22Rv1 (cell line): ENCODE results near the gene TTC7B.

Source experiments
- H3K27ac ChIP-seq: fragments of 450-650 bp; 2 replicates; pipeline ENCODE4 v1.5.1; 2017
- ZFX ChIP-seq: fragments of 450-650 bp; IDR thresholded peaks from 2 replicates; pipeline ENCODE4 v1.6.1; 2017; ENCODE audit warnings: antibody characterized with exemption, borderline replicate concordance
- TF ChIP-seq, protein P1 (sequence below): fragments of 450-650 bp; IDR thresholded peaks from 2 replicates; pipeline ENCODE4 v1.5.1; 2017; ENCODE audit warnings: mild to moderate bottlenecking

The TTC7B gene

DNA sequence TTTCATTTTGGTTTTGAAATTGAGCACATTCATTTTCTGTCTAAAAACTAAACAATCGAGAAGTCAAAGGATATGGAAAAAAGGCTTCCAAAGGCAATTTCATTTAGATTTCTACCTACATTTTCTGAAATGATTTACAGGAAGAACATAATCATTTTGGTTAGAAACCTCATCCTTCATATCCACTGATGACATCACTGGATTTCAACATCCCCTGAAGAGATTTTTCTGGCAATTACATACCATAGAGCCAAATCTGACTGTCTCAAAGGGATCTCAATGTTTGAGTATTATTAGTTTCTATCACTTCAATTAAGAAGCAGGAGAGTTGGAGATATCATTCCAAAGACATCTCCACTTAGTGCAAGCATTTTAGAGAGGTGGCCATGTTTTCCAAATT, 137.8 kb downstream of the TTC7B start:
- no peak for TF ChIP-seq ZFX
- TF ChIP-seq, protein P1, sequence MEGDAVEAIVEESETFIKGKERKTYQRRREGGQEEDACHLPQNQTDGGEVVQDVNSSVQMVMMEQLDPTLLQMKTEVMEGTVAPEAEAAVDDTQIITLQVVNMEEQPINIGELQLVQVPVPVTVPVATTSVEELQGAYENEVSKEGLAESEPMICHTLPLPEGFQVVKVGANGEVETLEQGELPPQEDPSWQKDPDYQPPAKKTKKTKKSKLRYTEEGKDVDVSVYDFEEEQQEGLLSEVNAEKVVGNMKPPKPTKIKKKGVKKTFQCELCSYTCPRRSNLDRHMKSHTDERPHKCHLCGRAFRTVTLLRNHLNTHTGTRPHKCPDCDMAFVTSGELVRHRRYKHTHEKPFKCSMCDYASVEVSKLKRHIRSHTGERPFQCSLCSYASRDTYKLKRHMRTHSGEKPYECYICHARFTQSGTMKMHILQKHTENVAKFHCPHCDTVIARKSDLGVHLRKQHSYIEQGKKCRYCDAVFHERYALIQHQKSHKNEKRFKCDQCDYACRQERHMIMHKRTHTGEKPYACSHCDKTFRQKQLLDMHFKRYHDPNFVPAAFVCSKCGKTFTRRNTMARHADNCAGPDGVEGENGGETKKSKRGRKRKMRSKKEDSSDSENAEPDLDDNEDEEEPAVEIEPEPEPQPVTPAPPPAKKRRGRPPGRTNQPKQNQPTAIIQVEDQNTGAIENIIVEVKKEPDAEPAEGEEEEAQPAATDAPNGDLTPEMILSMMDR, result no peak
- H3K27ac ChIP-seq, result no peak overlapping the region

DNA sequence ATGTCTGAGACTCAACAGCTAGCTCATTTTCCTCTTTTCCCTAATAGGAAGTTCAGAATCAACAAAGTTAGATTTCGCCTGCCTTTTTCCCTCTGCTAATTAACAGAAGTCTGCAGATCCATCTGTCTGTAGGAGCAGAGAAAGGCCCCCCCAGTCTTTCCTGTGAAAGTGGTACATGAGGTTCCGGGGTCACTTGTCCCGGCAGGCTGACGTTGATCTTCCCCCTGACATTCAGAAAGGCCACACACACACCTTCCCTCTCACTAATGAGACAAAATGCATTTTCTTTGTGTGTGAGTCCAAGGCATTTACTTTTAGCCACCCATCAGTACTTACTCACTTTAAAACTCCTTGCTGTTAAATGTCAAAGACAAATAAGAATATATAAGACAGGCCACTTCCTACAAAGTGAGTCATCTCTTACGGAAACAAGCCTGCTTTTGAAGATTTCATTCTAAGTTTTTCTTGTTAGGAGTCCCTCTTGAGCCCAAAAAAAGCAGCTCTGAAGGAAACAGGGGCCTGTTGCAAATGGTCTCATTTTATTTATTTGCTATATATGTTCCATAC, 138.7 kb downstream of the TTC7B start:
- TF ChIP-seq ZFX, result no peak
- TF ChIP-seq, protein P1, result no peak
- H3K27ac ChIP-seq, result no peak overlapping the region

DNA sequence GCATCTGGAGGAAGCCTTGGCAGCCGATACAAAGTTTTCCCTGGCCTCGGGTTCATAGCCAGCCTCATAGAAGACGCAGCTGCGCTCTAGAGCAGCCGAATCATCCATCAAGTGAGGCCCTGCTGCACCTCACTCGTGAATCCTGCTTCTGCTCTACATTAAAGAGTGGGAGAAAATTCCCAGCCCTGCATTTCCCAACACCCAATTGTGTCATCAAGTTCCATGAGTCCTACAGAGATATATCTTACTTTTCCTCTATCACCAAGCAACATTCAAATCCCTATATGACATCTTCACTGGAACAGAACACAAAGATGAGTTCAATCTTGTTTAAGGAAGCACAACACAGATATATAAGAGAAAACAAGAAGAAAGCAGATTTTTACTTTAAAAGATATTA, 139.3 kb downstream of the TTC7B start:
- TF ChIP-seq, protein P1, result no peak
- no peak for TF ChIP-seq ZFX
- H3K27ac ChIP-seq, result no peak overlapping the region

DNA sequence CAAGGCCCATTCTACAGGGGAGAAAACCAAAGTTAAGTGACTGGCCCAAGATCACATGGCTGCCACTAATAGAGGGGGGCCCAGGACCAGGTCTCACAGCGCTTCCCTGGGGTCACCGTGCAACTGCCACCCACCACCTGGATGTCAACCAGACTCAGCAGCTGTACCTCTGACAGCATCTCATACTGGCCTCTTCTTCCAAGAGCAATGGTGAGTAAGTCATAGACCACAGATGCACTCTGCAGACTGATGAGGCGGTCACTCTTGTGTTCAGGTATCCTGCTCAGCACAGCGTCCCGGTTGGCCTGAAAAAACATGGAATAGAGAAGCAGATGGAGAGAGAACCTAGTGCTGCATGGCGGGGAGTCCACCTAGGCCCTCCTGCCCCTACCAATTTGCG, 139.9 kb downstream of the TTC7B start:
- TF ChIP-seq ZFX, result no peak
- TF ChIP-seq, protein P1, result no peak
- H3K27ac ChIP-seq, result no peak overlapping the region

DNA sequence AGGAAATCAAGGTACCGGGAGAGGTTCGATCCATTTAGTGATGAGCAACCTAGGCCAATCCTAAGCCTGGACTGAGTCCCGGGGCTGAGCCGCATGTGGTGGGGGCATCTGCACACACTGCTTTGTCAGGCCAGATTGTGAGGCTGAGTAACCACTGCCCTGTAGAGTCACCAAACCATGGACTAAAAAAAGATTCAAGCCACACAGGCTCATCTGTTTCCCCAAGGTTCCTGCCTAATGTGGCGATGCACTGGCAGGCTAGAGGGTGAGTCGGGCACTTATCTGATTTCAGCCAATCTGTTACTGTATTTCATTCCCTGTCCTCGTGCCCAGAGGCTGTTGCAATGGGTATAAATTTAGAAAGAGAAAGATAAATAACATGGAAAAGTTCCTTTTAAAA, 140.8 kb downstream of the TTC7B start:
- no peak for TF ChIP-seq ZFX
- TF ChIP-seq, protein P1, result no peak
- H3K27ac ChIP-seq, result no peak overlapping the region

DNA sequence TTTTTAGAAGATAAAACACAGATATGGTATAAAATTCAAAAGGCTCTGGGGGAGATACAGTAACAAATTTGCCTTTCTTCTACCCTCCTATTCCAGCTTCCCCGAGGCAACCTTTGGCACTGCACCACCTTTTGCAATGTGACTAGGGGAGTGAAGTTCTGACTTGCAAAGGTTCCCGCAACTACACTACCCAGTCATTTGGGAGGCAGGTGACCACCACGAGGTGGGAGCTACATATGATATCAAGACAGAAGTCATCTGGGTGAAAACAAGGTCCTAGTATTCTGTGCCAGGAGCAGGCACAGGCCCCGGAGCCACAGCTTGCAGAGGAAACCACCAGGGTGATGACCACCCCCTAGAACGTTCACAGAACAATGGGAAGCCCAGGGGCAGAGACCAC, 141.5 kb downstream of the TTC7B start:
- no peak overlapping the region for H3K27ac ChIP-seq
- no peak for TF ChIP-seq ZFX
- TF ChIP-seq, protein P1, result no peak

DNA sequence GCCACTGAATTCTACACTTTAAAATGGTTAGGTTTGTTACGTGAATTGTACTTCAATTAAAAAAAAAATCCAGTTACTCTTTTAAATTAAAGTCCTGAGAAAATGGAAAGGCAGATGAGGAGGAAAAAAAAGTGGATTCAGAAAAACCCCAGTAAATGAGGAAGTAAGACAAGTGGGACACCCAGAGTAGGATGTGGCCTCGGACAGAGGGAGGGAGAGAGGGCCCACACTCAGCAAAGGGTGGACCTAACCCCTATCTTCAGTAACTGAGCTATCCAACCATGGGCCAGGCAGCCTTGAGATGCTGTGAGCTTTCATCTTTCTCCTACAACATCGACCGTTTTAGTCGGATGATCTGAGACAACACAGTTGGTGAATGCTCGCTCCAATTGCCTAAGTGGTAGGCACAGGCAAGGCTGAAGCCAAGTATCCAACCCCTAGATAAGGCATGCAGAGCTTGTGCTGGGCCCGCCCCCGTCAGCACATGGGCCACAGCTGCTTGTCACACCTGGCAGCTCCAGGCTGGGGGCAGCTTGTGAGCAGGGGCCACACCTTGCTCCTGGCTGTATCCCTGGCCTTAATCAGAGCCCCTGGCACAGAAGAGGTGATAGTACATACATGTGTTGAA, 142.1 kb downstream of the TTC7B start:
- TF ChIP-seq, protein P1, result no peak
- TF ChIP-seq ZFX, result no peak

More for the DNA sequence above, 142.1 kb downstream of the TTC7B start:
- H3K27ac ChIP-seq, result no peak overlapping the region
